ENCODE results near the gene MAP7D2.

DNA sequence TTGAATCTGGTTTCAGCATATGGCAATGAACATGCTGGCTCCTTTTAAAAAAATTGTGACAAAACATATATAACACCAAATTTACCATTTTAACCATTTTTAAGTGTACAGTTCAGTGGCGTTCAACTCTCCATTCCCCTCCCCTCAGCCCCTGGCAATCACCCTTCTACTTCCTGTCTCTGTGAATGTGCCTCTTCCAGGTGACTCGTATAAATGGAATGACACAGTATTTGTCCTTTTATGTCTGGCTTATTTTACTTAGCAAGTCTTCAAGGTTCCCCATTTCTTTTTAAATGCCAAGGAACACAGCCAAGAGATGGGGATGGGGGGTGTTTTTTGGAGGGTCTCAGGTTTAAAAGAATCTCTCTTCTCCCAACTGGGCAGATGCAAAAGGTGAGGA, 90.4 kb downstream of the MAP7D2 start:
- no peak for TF ChIP-seq ZNF510 (tag by site-specific recombination; IDR thresholded peaks at IDR 0.05; ENCODE audit: insufficient replicate concordance)
- TF ChIP-seq SP2 (tag by site-specific recombination; IDR thresholded peaks at IDR 0.05), result no peak
- TF ChIP-seq, protein P1, sequence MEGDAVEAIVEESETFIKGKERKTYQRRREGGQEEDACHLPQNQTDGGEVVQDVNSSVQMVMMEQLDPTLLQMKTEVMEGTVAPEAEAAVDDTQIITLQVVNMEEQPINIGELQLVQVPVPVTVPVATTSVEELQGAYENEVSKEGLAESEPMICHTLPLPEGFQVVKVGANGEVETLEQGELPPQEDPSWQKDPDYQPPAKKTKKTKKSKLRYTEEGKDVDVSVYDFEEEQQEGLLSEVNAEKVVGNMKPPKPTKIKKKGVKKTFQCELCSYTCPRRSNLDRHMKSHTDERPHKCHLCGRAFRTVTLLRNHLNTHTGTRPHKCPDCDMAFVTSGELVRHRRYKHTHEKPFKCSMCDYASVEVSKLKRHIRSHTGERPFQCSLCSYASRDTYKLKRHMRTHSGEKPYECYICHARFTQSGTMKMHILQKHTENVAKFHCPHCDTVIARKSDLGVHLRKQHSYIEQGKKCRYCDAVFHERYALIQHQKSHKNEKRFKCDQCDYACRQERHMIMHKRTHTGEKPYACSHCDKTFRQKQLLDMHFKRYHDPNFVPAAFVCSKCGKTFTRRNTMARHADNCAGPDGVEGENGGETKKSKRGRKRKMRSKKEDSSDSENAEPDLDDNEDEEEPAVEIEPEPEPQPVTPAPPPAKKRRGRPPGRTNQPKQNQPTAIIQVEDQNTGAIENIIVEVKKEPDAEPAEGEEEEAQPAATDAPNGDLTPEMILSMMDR (tag by site-specific recombination; IDR thresholded peaks at IDR 0.05), result no peak
- no peak for TF ChIP-seq ZNF629 (tag by site-specific recombination; IDR thresholded peaks at IDR 0.05)
- TF ChIP-seq ZNF610 (tag by site-specific recombination; IDR thresholded peaks at IDR 0.05; ENCODE audit: borderline replicate concordance), result no peak
- no peak for TF ChIP-seq ZNF350 (tag by site-specific recombination; IDR thresholded peaks at IDR 0.05)
- no peak for TF ChIP-seq BCL11B (tag by site-specific recombination; IDR thresholded peaks at IDR 0.05; ENCODE audit: low read depth)
